GM18870 (cell line): Measurements from ENCODE around the gene LARGE1.

Experiments
- ATAC-seq: cut with Tn5 transposase; IDR thresholded peaks from one replicate; pipeline ENCODE4 v1.9.1; 2021; ENCODE audit warnings: moderate library complexity; ENCODE audit not compliant: unreplicated experiment

LARGE1 gene

GRCh38 chr22:33920197-33920540 lies at the start of gene LARGE1:
Gene LARGE1 (minus strand): TSS chr22:33920476.
- ATAC-seq: no peak

- no peak for ATAC-seq
Measured at GRCh38 chr22:33969045-33969444, 48.8 kb upstream of the LARGE1 start.

GRCh38 chr22:33964121-33964520 lies 43.8 kb upstream of the LARGE1 start:
- ATAC-seq: no peak

GRCh38 chr22:33962409-33962808 lies 42.1 kb upstream of the LARGE1 start:
- ATAC-seq: no peak

GRCh38 chr22:33958741-33959140 lies 38.5 kb upstream of the LARGE1 start:
- ATAC-seq: no peak

GRCh38 chr22:33957086-33957485 lies 36.8 kb upstream of the LARGE1 start:
- ATAC-seq: no peak

- no peak for ATAC-seq
Measured at GRCh38 chr22:33952776-33953175, 32.5 kb upstream of the LARGE1 start.

- ATAC-seq: no peak
Measured at GRCh38 chr22:33940741-33941140, 20.5 kb upstream of the LARGE1 start.

- ATAC-seq: no peak
Measured at GRCh38 chr22:33932997-33933396, 12.7 kb upstream of the LARGE1 start.

- no peak for ATAC-seq
Measured at GRCh38 chr22:33931406-33931805, 11.1 kb upstream of the LARGE1 start.

- ATAC-seq: no peak
Measured at GRCh38 chr22:33927752-33928151, 7.5 kb upstream of the LARGE1 start.

GRCh38 chr22:33925194-33925593 lies 4.9 kb upstream of the LARGE1 start:
- no peak for ATAC-seq

- no peak for ATAC-seq
Measured at GRCh38 chr22:33923660-33924246, 3.5 kb upstream of the LARGE1 start.

- ATAC-seq: no peak
Measured at GRCh38 chr22:33923033-33923432, 2.8 kb upstream of the LARGE1 start.

- no peak for ATAC-seq
Measured at GRCh38 chr22:33922349-33922681, 2.0 kb upstream of the LARGE1 start.

- no peak for ATAC-seq
Measured at GRCh38 chr22:33921525-33922348, 1.5 kb upstream of the LARGE1 start.

GRCh38 chr22:33920927-33921524 lies 750 bp upstream of the LARGE1 start:
- no peak for ATAC-seq

- no peak for ATAC-seq
Measured at GRCh38 chr22:33919391-33920196, 682 bp downstream of the LARGE1 start.

- ATAC-seq: no peak
Measured at GRCh38 chr22:33918676-33919365, 1.5 kb downstream of the LARGE1 start.

GRCh38 chr22:33917744-33918406 lies 2.4 kb downstream of the LARGE1 start:
- ATAC-seq: no peak
